GM13976 (cell line): ENCODE data around the gene KIAA0232.

ENCODE experiments used
- DNase-seq: peaks from one replicate; pipeline ENCODE4 v3.0.0; 2012; ENCODE audit warnings: low spot score
- CTCF ChIP-seq: IDR thresholded peaks from 2 replicates; pipeline ENCODE4 v1.5.1; 2012; ENCODE audit warnings: borderline replicate concordance, mild to moderate bottlenecking; ENCODE audit not compliant: insufficient read depth; ENCODE audit errors: extremely low read depth, missing control alignments, control extremely low read depth
- in situ Hi-C: fragments of 300-500 bp; cut with MboI; formaldehyde crosslinking; loops from one replicate; pipeline ENCODE4 v1.12.0; 2022; ENCODE audit warnings: low sequenced_read_pairs, mixed read lengths, inconsistent platforms; ENCODE audit not compliant: unreplicated experiment

Gene KIAA0232

DNA sequence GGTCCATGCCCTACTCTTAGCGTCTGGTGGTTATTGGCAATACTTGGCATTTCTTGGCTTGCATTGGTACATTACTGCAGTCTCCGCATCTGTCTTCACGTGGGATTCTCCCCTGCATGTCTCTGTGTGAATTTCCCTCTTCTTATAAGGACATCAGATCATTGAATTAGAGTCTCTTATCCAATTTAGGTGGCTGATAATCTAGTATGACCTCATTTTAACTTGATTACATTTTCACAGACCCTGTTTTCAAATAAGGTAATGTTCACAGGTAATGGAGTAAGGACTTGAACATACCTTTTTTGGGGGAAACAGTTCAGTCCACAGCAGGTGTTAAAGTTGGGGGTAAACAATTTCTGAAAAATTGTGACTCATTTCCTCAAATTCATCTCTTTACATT is 16.6 kb downstream of the KIAA0232 start:
- in situ Hi-C loops = no loop called here
- no peak for TF ChIP-seq CTCF
- no peak for DNase-seq

GRCh38 chr4:6802025-6802424 is 19.5 kb downstream of the KIAA0232 start:
- TF ChIP-seq CTCF = no peak
- DNase-seq = no peak
- in situ Hi-C loops = no loop called here

GRCh38 chr4:6802626-6803025 is 20.1 kb downstream of the KIAA0232 start:
- DNase-seq = no peak
- TF ChIP-seq CTCF = no peak
- in situ Hi-C loops = no loop called here

DNA sequence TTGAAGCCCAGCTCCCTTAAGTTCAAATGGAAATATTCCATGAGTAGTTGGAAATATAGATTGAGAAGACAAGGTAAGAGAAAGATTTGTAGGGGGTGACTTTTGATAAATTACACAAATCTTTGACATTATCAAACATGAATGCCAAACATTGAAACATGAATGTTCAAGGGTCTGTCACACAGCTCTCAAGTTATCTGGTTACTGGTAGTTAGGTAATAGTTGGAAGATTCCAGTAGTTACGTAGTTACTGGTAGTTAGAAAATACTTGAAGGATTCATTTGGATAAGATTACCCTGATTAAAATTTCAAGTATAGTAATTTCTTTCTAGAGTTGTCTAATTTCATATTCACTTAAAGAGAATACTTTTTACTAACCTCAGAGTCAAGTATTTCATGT is 20.7 kb downstream of the KIAA0232 start:
- in situ Hi-C loops = no loop called here
- no peak for DNase-seq
- TF ChIP-seq CTCF = no peak

GRCh38 chr4:6804082-6804752 is 21.7 kb downstream of the KIAA0232 start:
- TF ChIP-seq CTCF = no peak
- no peak for DNase-seq
- in situ Hi-C loops = no loop called here

- in situ Hi-C loops = no loop called here
- DNase-seq = no peak
- no peak for TF ChIP-seq CTCF
Measured at GRCh38 chr4:6806924-6807626, 24.5 kb downstream of the KIAA0232 start.
